Measurements from ENCODE around the gene PCSK4. TPM values are rescaled to one million over a fixed set of nuclear protein-coding genes. Genes with fewer than 3 reads are reported as not detected.
"Not testable (repeated sequence)": the region's sequence is repeated elsewhere in the genome, so short reads cannot be mapped to it uniquely, and the experiment has no call there.

PCSK4 gene
- total RNA-seq, 1 donor from 2014 or later: 1.6 TPM

DNA sequence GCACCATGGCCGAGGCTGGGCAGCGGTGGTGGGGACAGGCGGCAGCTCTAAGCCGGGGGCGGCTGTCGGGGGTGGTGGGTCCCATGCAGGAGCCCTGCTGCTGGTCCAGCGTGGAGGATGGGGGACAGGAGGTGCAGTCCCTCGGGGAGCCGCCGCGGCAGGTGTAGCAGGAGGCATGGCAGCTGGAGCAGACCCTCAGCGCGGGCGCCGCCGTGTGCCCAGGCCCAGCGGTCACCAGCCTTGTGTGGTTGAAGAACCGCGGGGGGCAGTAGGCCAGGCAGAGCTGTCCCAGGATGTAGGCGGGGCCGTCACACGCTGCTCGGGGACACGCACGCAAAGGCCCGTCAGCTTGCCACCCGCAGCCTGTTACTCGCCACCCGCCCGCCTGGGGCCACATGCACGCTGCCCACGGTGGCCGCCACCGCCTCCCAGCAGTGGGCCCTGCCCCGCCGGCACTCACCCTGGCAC is 8.2 kb downstream of the PCSK4 start:
- H3K27me3 ChIP-seq (ENCODE audit: control insufficient read depth, insufficient read depth, low read length): no peaks in the 10 kb centered on the region
- no peaks in the 10 kb centered on the region for H3K36me3 ChIP-seq (ENCODE audit: control insufficient read depth, insufficient read depth, low read length)
- TF ChIP-seq, protein P1, sequence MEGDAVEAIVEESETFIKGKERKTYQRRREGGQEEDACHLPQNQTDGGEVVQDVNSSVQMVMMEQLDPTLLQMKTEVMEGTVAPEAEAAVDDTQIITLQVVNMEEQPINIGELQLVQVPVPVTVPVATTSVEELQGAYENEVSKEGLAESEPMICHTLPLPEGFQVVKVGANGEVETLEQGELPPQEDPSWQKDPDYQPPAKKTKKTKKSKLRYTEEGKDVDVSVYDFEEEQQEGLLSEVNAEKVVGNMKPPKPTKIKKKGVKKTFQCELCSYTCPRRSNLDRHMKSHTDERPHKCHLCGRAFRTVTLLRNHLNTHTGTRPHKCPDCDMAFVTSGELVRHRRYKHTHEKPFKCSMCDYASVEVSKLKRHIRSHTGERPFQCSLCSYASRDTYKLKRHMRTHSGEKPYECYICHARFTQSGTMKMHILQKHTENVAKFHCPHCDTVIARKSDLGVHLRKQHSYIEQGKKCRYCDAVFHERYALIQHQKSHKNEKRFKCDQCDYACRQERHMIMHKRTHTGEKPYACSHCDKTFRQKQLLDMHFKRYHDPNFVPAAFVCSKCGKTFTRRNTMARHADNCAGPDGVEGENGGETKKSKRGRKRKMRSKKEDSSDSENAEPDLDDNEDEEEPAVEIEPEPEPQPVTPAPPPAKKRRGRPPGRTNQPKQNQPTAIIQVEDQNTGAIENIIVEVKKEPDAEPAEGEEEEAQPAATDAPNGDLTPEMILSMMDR (IDR thresholded peaks at IDR 0.05; ENCODE audit: insufficient read depth, low read length, poor library complexity, severe bottlenecking): no peak
- H3K4me3 ChIP-seq (ENCODE audit: low read depth, low read length): no peak overlapping the region
- no peak for DNase-seq (ENCODE audit: low read depth)

DNA sequence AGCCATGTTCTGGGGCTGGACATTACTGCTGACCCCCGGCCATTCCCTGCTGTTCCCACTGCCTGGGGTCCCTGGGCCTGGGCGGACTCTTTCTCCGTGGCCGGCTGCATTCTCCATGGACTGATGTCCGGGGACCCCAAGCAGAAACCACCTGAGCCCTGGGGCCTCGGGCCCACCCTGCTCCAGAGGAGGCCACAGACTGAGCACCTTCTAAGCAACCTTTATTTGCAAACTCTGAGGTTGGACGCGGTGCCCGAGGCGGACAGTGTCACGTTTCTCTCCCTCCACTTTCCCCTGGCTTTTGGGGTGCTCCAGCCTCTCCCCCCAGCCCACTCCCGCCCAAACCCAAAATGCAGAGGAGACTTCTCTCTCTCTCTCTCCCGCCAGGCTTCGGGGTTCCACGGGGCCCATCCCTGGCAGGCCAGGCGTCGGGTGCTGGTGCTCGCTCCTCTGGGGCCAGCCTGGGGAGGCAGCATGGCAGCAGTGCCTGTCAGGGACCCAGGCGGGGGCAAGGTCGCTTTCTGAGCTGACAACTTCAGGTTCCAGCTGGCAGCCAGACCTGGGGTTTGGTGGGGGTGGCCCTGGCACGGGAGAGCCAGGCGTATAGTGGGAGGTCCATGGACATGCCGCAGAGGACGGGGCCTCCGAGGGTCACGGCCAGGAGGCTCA is 8.8 kb downstream of the PCSK4 start:
- no peak for DNase-seq (ENCODE audit: low read depth)
- H3K27me3 ChIP-seq (ENCODE audit: control insufficient read depth, insufficient read depth, low read length): no peaks in the 10 kb centered on the region
- H3K36me3 ChIP-seq (ENCODE audit: control insufficient read depth, insufficient read depth, low read length): no peaks in the 10 kb centered on the region
- H3K4me3 ChIP-seq (ENCODE audit: low read depth, low read length): no peak overlapping the region
- TF ChIP-seq, protein P1 (IDR thresholded peaks at IDR 0.05; ENCODE audit: insufficient read depth, low read length, poor library complexity, severe bottlenecking): no peak

DNA sequence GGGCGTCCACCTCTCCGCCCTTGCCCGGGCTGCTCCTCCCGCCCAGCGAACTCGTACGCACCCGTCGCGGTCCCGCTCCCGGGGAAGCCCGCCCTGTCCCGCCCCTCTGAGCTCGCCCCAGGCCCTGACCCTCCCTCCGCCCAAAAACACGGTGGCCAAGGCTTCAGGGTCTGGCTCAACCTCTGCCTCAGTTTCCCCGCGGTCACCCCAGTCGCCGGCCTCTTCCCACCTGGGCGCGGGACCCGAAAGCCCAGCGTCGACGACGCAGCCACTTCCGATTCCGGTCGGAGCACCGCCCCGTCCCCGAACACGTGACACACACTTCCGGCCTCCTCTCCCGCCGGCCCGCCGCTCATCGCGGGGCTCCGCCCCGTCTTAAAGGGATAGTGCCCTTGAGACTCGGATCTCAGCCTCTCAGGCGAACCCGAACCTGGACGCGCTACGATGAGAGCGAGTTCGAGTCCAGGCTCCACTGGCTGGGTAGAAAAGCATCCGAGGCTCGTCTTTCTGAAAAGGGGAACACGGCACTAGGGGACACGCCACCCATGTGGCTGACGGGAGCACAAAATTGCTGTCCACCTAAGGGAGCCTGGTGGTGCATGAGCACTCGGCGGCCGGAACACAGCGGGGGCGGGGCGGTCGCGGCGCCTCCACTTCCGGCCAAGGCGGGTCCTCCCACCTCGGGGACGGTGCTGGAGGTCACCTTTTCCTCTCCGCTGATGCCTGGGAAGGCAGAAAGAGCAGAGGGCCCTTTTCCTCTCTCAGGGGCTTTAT is 11.0 kb downstream of the PCSK4 start, which contains the start of gene C19orf25:
C19orf25 (minus strand) TSS at position 282 of the 774 bp plus-strand sequence. CDS start 312 bp downstream, outside the sequence.
- DNase-seq (ENCODE audit: low read depth): peak; percentile 68
- H3K4me3 ChIP-seq (ENCODE audit: low read depth, low read length): peak within 1 kb of the TSS; percentile 90
- H3K27me3 ChIP-seq (ENCODE audit: control insufficient read depth, insufficient read depth, low read length): no peaks in the 10 kb centered on the region
- TF ChIP-seq, protein P1 (IDR thresholded peaks at IDR 0.05; ENCODE audit: insufficient read depth, low read length, poor library complexity, severe bottlenecking): no peak
- no peaks in the 10 kb centered on the region for H3K36me3 ChIP-seq (ENCODE audit: control insufficient read depth, insufficient read depth, low read length)

DNA sequence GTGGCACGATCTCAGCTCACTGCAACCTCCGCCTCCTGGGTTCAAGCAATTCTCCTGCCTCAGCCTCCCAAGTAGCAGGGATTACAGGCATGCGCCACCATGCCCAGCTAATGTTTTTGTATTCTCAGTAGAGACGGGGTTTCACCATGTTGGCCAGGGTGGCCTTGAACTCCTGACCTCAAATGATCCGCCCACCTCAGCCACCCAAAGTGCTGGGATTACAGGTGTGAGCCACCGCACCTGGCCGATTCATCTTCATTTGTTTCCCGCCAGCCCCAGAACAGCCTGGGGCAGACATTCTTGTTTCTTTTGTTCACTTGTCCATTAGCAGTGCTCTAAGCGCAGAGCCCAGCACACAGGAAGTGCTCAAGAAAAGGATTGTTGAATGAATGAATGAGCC is 13.1 kb downstream of the PCSK4 start:
- H3K27me3 ChIP-seq (ENCODE audit: control insufficient read depth, insufficient read depth, low read length): peaks cover 16% of the 10 kb centered on the region
- not testable (repeated sequence) for H3K36me3 ChIP-seq (ENCODE audit: control insufficient read depth, insufficient read depth, low read length); DNase-seq (ENCODE audit: low read depth); H3K4me3 ChIP-seq (ENCODE audit: low read depth, low read length)

DNA sequence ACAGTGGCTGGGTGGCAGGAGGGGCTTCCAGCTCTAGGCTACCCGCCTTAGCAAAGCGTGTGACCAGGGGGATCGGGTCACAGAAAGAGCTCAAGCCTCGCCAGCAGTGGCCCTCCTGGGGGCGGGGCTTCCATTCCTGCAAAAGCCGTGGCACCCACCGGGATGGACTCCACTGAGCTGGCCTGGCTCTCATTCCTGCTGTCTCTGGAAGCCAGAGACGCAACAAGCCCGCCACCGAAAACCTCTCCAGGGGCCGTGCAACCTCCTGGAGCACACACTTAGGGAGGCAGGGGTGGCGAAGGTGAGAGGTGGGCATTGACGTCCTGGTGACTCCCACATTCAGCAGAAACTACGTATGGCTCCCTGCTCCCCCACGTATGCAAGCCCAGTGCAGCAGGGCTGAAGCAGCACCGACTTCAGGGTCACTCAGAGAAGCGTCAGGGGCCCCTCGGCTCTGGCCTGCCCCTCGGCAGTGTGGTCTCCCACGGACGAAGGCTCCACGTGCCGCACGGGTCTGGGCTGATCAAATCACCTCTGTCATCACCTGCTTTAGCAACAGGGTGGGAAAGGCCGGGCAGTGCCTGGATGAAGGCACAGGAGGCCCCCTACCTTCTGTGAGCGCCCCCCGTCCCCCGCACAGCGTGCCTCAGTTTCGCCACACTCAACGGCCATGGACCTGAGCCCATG is 14.3 kb downstream of the PCSK4 start:
- Histone ChIP-seq H3K4me3 (ENCODE audit: low read depth, low read length) (no peak overlapping the region), H3K36me3 (ENCODE audit: control insufficient read depth, insufficient read depth, low read length) (no peaks in the 10 kb centered on the region), H3K27me3 (ENCODE audit: control insufficient read depth, insufficient read depth, low read length) (peaks cover 28% of the 10 kb centered on the region)
- no peak for DNase-seq (ENCODE audit: low read depth)
- TF ChIP-seq, protein P1 (IDR thresholded peaks at IDR 0.05; ENCODE audit: insufficient read depth, low read length, poor library complexity, severe bottlenecking): no peak

DNA sequence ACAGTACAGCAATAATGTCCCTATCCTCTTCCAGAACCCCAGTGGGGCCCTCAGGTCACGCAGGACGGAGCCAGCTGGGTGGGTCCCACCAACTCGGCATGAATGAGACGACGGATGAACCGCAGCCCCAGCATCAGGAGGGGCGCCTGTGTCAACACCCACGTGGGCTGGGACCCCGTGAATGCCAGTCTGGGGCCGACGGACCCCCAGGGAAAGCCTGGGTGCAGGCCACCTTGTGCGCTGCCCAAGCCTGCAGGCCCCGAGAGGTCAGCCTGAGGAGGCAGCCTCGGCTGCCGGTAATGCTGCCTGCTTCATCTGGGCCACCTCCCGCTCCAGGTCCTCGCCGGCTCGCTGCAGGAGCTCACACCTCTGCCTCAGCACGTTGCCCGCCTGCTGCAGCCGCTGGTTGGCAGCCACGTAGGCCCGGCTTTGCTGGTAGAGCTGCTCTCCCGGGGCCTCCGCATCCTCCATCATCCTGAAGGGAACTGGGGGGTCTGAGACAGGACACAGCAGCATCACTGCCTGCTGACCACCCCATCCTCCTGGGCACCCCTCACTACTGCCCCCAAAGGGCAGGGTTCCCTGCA is 15.3 kb downstream of the PCSK4 start:
- Histone ChIP-seq H3K4me3 (ENCODE audit: low read depth, low read length) (no peak overlapping the region), H3K27me3 (ENCODE audit: control insufficient read depth, insufficient read depth, low read length) (peaks cover 38% of the 10 kb centered on the region), H3K36me3 (ENCODE audit: control insufficient read depth, insufficient read depth, low read length) (no peaks in the 10 kb centered on the region)
- TF ChIP-seq, protein P1 (IDR thresholded peaks at IDR 0.05; ENCODE audit: insufficient read depth, low read length, poor library complexity, severe bottlenecking): no peak
- DNase-seq (ENCODE audit: low read depth): no peak

Data from kidney epithelial cell (primary cell).